WTC11 (cell line): ENCODE results near the gene PGAP2. TPM values are rescaled to one million over a fixed set of nuclear protein-coding genes. Genes with fewer than 3 reads are reported as not detected.

ENCODE experiments used
- ATAC-seq: fragments of 200-7000 bp; cut with Tn5 transposase; 2 replicates; pipeline ENCODE4 v1.10.0; 2021; ENCODE audit warnings: mild to moderate bottlenecking, moderate library complexity
- CTCF ChIA-PET: fragments of 300-600 bp; sonication (Branson Sonifier 250); formaldehyde crosslinking; loops from one replicate; lab custom pipeline; 2021; ENCODE audit warnings: antibody characterized with exemption; lab: Charles Lee
- POLR2A ChIA-PET: fragments of 350-600 bp; sonication (Branson Sonifier 250); formaldehyde crosslinking; loops from one replicate; lab custom pipeline; 2021; ENCODE audit warnings: antibody characterized with exemption; lab: Charles Lee
- DNase-seq: peaks from one replicate; pipeline ENCODE4 v3.0.0; 2021; ENCODE audit warnings: low spot score
- H3K27ac Mint-ChIP-seq: 2 replicates; pipeline ENCODE4 v1.8.0; 2021; ENCODE audit warnings: mixed read lengths
- H3K27me3 Mint-ChIP-seq: 2 replicates; pipeline ENCODE4 v1.8.0; 2021; ENCODE audit warnings: low read depth, mild to moderate bottlenecking, moderate library complexity, mixed read lengths
- H3K36me3 Mint-ChIP-seq: 2 replicates; pipeline ENCODE4 v1.8.0; 2021; ENCODE audit warnings: mixed read lengths
- H3K4me1 Mint-ChIP-seq: 2 replicates; pipeline ENCODE4 v1.8.0; 2022; ENCODE audit warnings: mixed read lengths
- H3K4me3 Mint-ChIP-seq: 2 replicates; pipeline ENCODE4 v1.8.0; 2021; ENCODE audit warnings: mild to moderate bottlenecking, moderate library complexity, mixed read lengths
- H3K9me3 Mint-ChIP-seq: 2 replicates; pipeline ENCODE4 v1.8.0; 2021; ENCODE audit warnings: mixed read lengths
- ARID4B ChIP-seq: sonication (generic); formaldehyde crosslinking; IDR thresholded peaks from 2 replicates; pipeline ENCODE4 v1.8.0; 2023; ENCODE audit warnings: missing genetic modification reagents, mild to moderate bottlenecking, borderline replicate concordance
- ELF4 ChIP-seq: sonication (generic); formaldehyde crosslinking; IDR thresholded peaks from 2 replicates; pipeline ENCODE4 v1.8.1; 2022; ENCODE audit warnings: low read depth, mild to moderate bottlenecking, moderate library complexity, missing genetic modification reagents
- ETV6 ChIP-seq: sonication (generic); formaldehyde crosslinking; IDR thresholded peaks from 2 replicates; pipeline ENCODE4 v1.8.1; 2022; ENCODE audit warnings: mild to moderate bottlenecking, missing genetic modification reagents
- FOXP1 ChIP-seq: sonication (generic); formaldehyde crosslinking; IDR thresholded peaks from 2 replicates; pipeline ENCODE4 v1.8.0; 2022; ENCODE audit warnings: missing genetic modification reagents, mild to moderate bottlenecking, moderate library complexity, borderline replicate concordance
- GTF2I ChIP-seq: fragments of 250-450 bp; sonication (Bioruptor Pico); conservative IDR thresholded peaks from 2 replicates; pipeline ENCODE4 v1.4.0; 2021; ENCODE audit warnings: mild to moderate bottlenecking
- KAT7 ChIP-seq: sonication (generic); formaldehyde crosslinking; IDR thresholded peaks from 2 replicates; pipeline ENCODE4 v1.8.1; 2023; ENCODE audit warnings: missing genetic modification reagents, mild to moderate bottlenecking, borderline replicate concordance
- NFATC4 ChIP-seq: fragments of 250-450 bp; sonication (Bioruptor Pico); IDR thresholded peaks from 2 replicates; pipeline ENCODE4 v1.9.0; 2021; ENCODE audit warnings: mild to moderate bottlenecking
- NR2C2 ChIP-seq: sonication (generic); formaldehyde crosslinking; IDR thresholded peaks from 2 replicates; pipeline ENCODE4 v1.8.0; 2022; ENCODE audit warnings: mild to moderate bottlenecking, missing genetic modification reagents
- RORB ChIP-seq: fragments of 250-450 bp; sonication (Bioruptor Pico); IDR thresholded peaks from 2 replicates; pipeline ENCODE4 v1.9.0; 2021; ENCODE audit warnings: mild to moderate bottlenecking
- SMAD3 ChIP-seq: sonication (generic); formaldehyde crosslinking; IDR thresholded peaks from 2 replicates; pipeline ENCODE4 v1.8.0; 2022; ENCODE audit warnings: missing genetic modification reagents, mild to moderate bottlenecking, borderline replicate concordance
- TEAD1 ChIP-seq: sonication (generic); formaldehyde crosslinking; IDR thresholded peaks from 2 replicates; pipeline ENCODE4 v1.8.0; 2022; ENCODE audit warnings: mild to moderate bottlenecking, missing genetic modification reagents
- ZMAT4 ChIP-seq: fragments of 250-450 bp; sonication (Bioruptor Pico); IDR thresholded peaks from 2 replicates; pipeline ENCODE4 v1.9.0; 2021; ENCODE audit warnings: mild to moderate bottlenecking
- ZNF138 ChIP-seq: sonication (generic); formaldehyde crosslinking; conservative IDR thresholded peaks from 2 replicates; pipeline ENCODE4 v1.8.1; 2022; ENCODE audit warnings: mild to moderate bottlenecking, moderate library complexity, missing genetic modification reagents
- ZNF219 ChIP-seq: sonication (generic); formaldehyde crosslinking; IDR thresholded peaks from 2 replicates; pipeline ENCODE4 v1.8.0; 2023; ENCODE audit warnings: missing genetic modification reagents, mild to moderate bottlenecking, borderline replicate concordance
- ZNF263 ChIP-seq: sonication (generic); formaldehyde crosslinking; IDR thresholded peaks from 2 replicates; pipeline ENCODE4 v1.8.1; 2022; ENCODE audit warnings: low read depth, mild to moderate bottlenecking, moderate library complexity, missing genetic modification reagents
- ZNF396 ChIP-seq: fragments of 250-450 bp; sonication (Bioruptor Pico); IDR thresholded peaks from 2 replicates; pipeline ENCODE4 v1.8.0; 2021; ENCODE audit warnings: mild to moderate bottlenecking, moderate library complexity, borderline replicate concordance
- ZNF425 ChIP-seq: fragments of 250-450 bp; sonication (Bioruptor Pico); conservative IDR thresholded peaks from 2 replicates; pipeline ENCODE4 v1.9.0; 2021; ENCODE audit warnings: mild to moderate bottlenecking
- ZNF671 ChIP-seq: fragments of 250-450 bp; sonication (Bioruptor Pico); IDR thresholded peaks from 2 replicates; pipeline ENCODE4 v1.8.0; 2021; ENCODE audit warnings: mild to moderate bottlenecking
- total RNA-seq: library from RNA; stranded (reverse); gene quantifications from 3 replicates; pipeline ENCODE4 v1.2.3, GENCODE V29; 2021
- TF ChIP-seq, protein P1 (sequence below): sonication (generic); formaldehyde crosslinking; IDR thresholded peaks from 2 replicates; pipeline ENCODE4 v1.8.1; 2022; ENCODE audit warnings: missing genetic modification reagents, borderline replicate concordance
- TF ChIP-seq, protein P2 (sequence below): sonication (generic); formaldehyde crosslinking; IDR thresholded peaks from 2 replicates; pipeline ENCODE4 v1.8.1; 2022; ENCODE audit warnings: mild to moderate bottlenecking, moderate library complexity, missing genetic modification reagents

Gene PGAP2
- total RNA-seq, 1 experiment from 2014 or later, result 43.0 TPM

DNA sequence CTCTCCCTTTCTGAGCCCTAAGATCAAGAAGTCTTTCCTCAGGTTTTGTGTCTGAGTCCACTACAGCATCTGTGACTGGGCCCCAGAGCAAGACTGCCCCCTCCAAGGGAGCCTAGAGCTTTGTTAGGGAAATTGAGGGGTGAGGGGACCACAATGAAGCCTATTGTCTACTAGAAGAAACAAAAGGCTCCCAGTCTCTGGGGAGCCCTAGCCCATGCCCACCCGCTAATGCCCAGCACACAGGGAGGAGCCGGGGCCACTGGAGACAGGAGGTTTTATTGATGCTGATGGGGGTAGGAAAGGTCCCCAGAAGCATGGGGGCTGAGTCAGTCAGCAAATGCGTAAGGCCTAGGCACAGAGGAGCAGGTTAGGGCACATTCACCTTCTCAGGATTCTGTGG, 18.4 kb downstream of the PGAP2 start:
- ATAC-seq (peak; percentile 42), DNase-seq (no peak)
- POLR2A ChIA-PET, result interaction anchor here (1.0 to 1.5 kb wide), 2 partner anchors 10 to 15 kb away, joined by 3 to 5 read pairs; partner anchors contain the start of gene RHOG
- Mint-ChIP-seq H3K4me1 (peaks cover 41% of the 10 kb centered on the region), H3K27me3 (no peaks in the 10 kb centered on the region), H3K9me3 (no peaks in the 10 kb centered on the region), H3K27ac (peak overlapping the region; percentile 82), H3K36me3 (peaks cover 43% of the 10 kb centered on the region), H3K4me3 (no peak overlapping the region; the same call in 1 of the 2 replicates)
- no peak for TF ChIP-seq ZNF219 (CRISPR knock-in tag)
- no peak for TF ChIP-seq ZNF138
- TF ChIP-seq, protein P1, sequence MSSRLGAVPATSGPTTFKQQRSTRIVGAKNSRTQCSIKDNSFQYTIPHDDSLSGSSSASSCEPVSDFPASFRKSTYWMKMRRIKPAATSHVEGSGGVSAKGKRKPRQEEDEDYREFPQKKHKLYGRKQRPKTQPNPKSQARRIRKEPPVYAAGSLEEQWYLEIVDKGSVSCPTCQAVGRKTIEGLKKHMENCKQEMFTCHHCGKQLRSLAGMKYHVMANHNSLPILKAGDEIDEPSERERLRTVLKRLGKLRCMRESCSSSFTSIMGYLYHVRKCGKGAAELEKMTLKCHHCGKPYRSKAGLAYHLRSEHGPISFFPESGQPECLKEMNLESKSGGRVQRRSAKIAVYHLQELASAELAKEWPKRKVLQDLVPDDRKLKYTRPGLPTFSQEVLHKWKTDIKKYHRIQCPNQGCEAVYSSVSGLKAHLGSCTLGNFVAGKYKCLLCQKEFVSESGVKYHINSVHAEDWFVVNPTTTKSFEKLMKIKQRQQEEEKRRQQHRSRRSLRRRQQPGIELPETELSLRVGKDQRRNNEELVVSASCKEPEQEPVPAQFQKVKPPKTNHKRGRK (CRISPR knock-in tag), result no peak
- no peak for TF ChIP-seq ELF4
- no peak for TF ChIP-seq FOXP1 (CRISPR knock-in tag)
- TF ChIP-seq ZNF425 (CRISPR knock-in tag), result no peak
- no peak for TF ChIP-seq NFATC4 (CRISPR knock-in tag)
- no peak for TF ChIP-seq ZMAT4
- no peak for TF ChIP-seq SMAD3 (CRISPR knock-in tag)
- no peak for TF ChIP-seq KAT7
- TF ChIP-seq, protein P2, sequence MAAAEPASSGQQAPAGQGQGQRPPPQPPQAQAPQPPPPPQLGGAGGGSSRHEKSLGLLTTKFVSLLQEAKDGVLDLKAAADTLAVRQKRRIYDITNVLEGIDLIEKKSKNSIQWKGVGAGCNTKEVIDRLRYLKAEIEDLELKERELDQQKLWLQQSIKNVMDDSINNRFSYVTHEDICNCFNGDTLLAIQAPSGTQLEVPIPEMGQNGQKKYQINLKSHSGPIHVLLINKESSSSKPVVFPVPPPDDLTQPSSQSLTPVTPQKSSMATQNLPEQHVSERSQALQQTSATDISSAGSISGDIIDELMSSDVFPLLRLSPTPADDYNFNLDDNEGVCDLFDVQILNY (CRISPR knock-in tag), result no peak
- no peak for TF ChIP-seq ZNF671 (CRISPR knock-in tag)
- no peak for TF ChIP-seq NR2C2 (CRISPR knock-in tag)
- no peak for TF ChIP-seq ETV6 (CRISPR knock-in tag)
- no peak for TF ChIP-seq TEAD1 (CRISPR knock-in tag)
- no peak for TF ChIP-seq ZNF396 (CRISPR knock-in tag)
- TF ChIP-seq ZNF263 (CRISPR knock-in tag), result no peak
- TF ChIP-seq GTF2I (CRISPR knock-in tag), result no peak
- no peak for TF ChIP-seq RORB
- no peak for TF ChIP-seq ARID4B (CRISPR knock-in tag)
- CTCF ChIA-PET, result interaction anchor here (0.5 to 3.3 kb wide), 6 partner anchors 14 to 249 kb away, joined by 4 to 71 read pairs (median 14); partner anchors contain the start of genes PGAP2, RHOG and STIM1
